Measurements from ENCODE around the gene TSGA10IP.

DNA sequence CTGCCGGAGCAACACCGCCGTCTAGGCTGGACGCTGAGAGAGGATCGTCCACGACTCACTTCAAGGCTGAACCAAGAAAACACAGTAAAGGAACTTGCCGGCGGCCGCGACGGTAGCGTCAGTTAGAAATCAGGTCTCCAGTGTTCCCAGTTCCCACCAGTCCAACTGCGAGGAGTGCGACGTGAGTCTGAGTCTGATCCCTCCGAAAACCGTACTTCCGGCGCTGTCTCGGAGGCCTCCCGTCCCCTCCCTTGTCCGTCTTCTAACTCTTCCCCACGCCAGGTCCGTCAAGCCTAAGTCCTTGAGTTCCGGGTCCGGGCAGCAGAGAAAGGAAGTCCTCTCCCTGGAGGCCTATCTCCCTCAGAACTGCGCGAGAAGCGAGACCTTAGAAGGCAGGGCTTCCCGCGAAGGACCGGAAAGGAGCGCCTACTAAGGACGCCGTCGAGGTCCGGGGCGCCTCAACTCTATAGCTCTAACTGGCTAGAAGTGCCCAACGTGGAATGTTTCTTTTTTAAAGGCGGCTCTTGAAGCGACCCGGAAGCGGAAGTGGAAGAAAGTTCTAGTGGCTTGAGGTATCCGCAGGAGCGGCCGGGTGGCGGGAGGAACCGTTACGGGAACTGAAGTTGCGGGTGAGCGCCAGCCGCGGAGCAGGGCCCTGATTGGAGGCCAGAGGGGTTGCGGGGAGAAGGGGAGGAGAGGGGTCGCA lies 56.8 kb downstream of the TSGA10IP start, which contains the start of the genes BANF1 and EIF1AD:
- TF ChIP-seq, protein P1, sequence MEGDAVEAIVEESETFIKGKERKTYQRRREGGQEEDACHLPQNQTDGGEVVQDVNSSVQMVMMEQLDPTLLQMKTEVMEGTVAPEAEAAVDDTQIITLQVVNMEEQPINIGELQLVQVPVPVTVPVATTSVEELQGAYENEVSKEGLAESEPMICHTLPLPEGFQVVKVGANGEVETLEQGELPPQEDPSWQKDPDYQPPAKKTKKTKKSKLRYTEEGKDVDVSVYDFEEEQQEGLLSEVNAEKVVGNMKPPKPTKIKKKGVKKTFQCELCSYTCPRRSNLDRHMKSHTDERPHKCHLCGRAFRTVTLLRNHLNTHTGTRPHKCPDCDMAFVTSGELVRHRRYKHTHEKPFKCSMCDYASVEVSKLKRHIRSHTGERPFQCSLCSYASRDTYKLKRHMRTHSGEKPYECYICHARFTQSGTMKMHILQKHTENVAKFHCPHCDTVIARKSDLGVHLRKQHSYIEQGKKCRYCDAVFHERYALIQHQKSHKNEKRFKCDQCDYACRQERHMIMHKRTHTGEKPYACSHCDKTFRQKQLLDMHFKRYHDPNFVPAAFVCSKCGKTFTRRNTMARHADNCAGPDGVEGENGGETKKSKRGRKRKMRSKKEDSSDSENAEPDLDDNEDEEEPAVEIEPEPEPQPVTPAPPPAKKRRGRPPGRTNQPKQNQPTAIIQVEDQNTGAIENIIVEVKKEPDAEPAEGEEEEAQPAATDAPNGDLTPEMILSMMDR (conservative IDR thresholded peaks at IDR 0.05; ENCODE audit: low read depth in 2 of 2): no peak
- TF ChIP-seq EZH2 (IDR thresholded peaks at IDR 0.05; ENCODE audit: low read depth, unreplicated experiment) (no peak), EZH2phosphoT487 (IDR thresholded peaks at IDR 0.05; ENCODE audit: unreplicated experiment) (no peak)
